ENCODE measurements around the gene CLPTM1. TPM values are rescaled to one million over a fixed set of nuclear protein-coding genes. Genes with fewer than 3 reads are reported as not detected.

Gene CLPTM1
- total and polyA plus RNA-seq, 2 donors (not counting 1 experiment from before 2014, with no cell fraction given), result 121 to 129 TPM

- Histone ChIP-seq H2AFZ (ENCODE audit: insufficient read depth, low read depth, low read length, poor library complexity, severe bottlenecking) (no peak overlapping the region), H3K4me3 (ENCODE audit: control extremely low read depth in 1 of 5, extremely low read depth in 1 of 5, insufficient read depth in 1 of 5, low read depth in 2 of 5, low read length in 4 of 5) (no peak overlapping the region), H3K36me3 (replicated peaks in 1 of 2; ENCODE audit: control extremely low read depth in 1 of 2, control insufficient read depth in 1 of 2, extremely low read depth in 1 of 2, insufficient read depth in 2 of 2, low read length in 1 of 2) (peaks cover 1 to 49% of the 10 kb centered on the region in 2 experiments), H3K27me3 (replicated peaks in 1 of 4; ENCODE audit: control extremely low read depth in 1 of 4, control insufficient read depth in 3 of 4, insufficient read depth in 4 of 4, low read length in 3 of 4) (no peaks in the 10 kb centered on the region), H3K27ac (ENCODE audit: low read length in 2 of 2) (no peak overlapping the region), H3K4me2 (replicated peaks; ENCODE audit: low read depth, low read length, poor library complexity, severe bottlenecking) (no peak overlapping the region), H3K79me2 (ENCODE audit: control insufficient read depth, insufficient read depth, low read length) (peaks cover 40% of the 10 kb centered on the region), H4K20me1 (ENCODE audit: control insufficient read depth, insufficient read depth, low read length, poor library complexity, severe bottlenecking) (peaks cover 38% of the 10 kb centered on the region), H3K9ac (ENCODE audit: low read length) (no peak overlapping the region), H3K9me3 (ENCODE audit: control extremely low read depth in 1 of 3, control insufficient read depth in 2 of 3, insufficient read depth in 1 of 3, low read length in 2 of 3) (no peaks in the 10 kb centered on the region), H3K4me1 (ENCODE audit: control insufficient read depth in 2 of 2, insufficient read depth in 2 of 2, low read length in 2 of 2) (peaks cover 4 to 8% of the 10 kb centered on the region in 2 donors)
- DNase-seq (no peak), ATAC-seq (ENCODE audit: low read depth) (no peak)
- no peaks in the 10 kb centered on the region for H3K9me3 Mint-ChIP-seq (ENCODE audit: insufficient read depth)
- intact Hi-C loops (cut with micrococcal nuclease), result no loop called here
- H3K4me3 Mint-ChIP-seq, result no peak overlapping the region
- WGBS (ENCODE audit: insufficient coverage), result 80% methylated on average over 4 of the region's 9 CpGs
- peaks cover 20% of the 10 kb centered on the region for H3K4me1 Mint-ChIP-seq
- TF ChIP-seq EZH2 (IDR thresholded peaks at IDR 0.05; ENCODE audit: borderline replicate concordance, insufficient read depth, low read depth, low read length, poor library complexity, severe bottlenecking), result no peak
- TF ChIP-seq, protein P1, sequence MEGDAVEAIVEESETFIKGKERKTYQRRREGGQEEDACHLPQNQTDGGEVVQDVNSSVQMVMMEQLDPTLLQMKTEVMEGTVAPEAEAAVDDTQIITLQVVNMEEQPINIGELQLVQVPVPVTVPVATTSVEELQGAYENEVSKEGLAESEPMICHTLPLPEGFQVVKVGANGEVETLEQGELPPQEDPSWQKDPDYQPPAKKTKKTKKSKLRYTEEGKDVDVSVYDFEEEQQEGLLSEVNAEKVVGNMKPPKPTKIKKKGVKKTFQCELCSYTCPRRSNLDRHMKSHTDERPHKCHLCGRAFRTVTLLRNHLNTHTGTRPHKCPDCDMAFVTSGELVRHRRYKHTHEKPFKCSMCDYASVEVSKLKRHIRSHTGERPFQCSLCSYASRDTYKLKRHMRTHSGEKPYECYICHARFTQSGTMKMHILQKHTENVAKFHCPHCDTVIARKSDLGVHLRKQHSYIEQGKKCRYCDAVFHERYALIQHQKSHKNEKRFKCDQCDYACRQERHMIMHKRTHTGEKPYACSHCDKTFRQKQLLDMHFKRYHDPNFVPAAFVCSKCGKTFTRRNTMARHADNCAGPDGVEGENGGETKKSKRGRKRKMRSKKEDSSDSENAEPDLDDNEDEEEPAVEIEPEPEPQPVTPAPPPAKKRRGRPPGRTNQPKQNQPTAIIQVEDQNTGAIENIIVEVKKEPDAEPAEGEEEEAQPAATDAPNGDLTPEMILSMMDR (IDR thresholded peaks at IDR 0.05), result no peak
- H3K27me3 Mint-ChIP-seq, result no peaks in the 10 kb centered on the region
- POLR2A ChIA-PET, result interaction anchor here (0.6 kb wide), 1 partner anchor 38 kb away, joined by 5 read pairs; no protein-coding TSS in a partner anchor
- H3K27ac Mint-ChIP-seq, result peak overlapping the region; percentile 70
- CTCF ChIA-PET, result interaction anchor here (0.9 kb wide), 1 partner anchor 50 kb away, joined by 4 read pairs; no protein-coding TSS in a partner anchor
Observed at GRCh38 chr19:45009625-45010255, 54.6 kb downstream of the CLPTM1 start.

GRCh38 chr19:45010306-45010705 is 55.1 kb downstream of the CLPTM1 start:
- Histone ChIP-seq H3K4me2 (replicated peaks; ENCODE audit: low read depth, low read length, poor library complexity, severe bottlenecking) (no peak overlapping the region), H3K4me1 (ENCODE audit: control insufficient read depth in 2 of 2, insufficient read depth in 2 of 2, low read length in 2 of 2) (peaks cover 4 to 10% of the 10 kb centered on the region in 2 donors), H3K79me2 (ENCODE audit: control insufficient read depth, insufficient read depth, low read length) (peaks cover 38% of the 10 kb centered on the region), H2AFZ (ENCODE audit: insufficient read depth, low read depth, low read length, poor library complexity, severe bottlenecking) (no peak overlapping the region), H3K4me3 (ENCODE audit: control extremely low read depth in 1 of 5, extremely low read depth in 1 of 5, insufficient read depth in 1 of 5, low read depth in 2 of 5, low read length in 4 of 5) (no peak overlapping the region), H3K9me3 (ENCODE audit: control extremely low read depth in 1 of 3, control insufficient read depth in 2 of 3, insufficient read depth in 1 of 3, low read length in 2 of 3) (no peaks in the 10 kb centered on the region), H3K36me3 (replicated peaks in 1 of 2; ENCODE audit: control extremely low read depth in 1 of 2, control insufficient read depth in 1 of 2, extremely low read depth in 1 of 2, insufficient read depth in 2 of 2, low read length in 1 of 2) (peaks cover 1 to 51% of the 10 kb centered on the region in 2 experiments), H3K27ac (ENCODE audit: low read length in 2 of 2) (no peak overlapping the region), H3K27me3 (replicated peaks in 1 of 4; ENCODE audit: control extremely low read depth in 1 of 4, control insufficient read depth in 3 of 4, insufficient read depth in 4 of 4, low read length in 3 of 4) (no peaks in the 10 kb centered on the region), H3K9ac (ENCODE audit: low read length) (no peak overlapping the region), H4K20me1 (ENCODE audit: control insufficient read depth, insufficient read depth, low read length, poor library complexity, severe bottlenecking) (peaks cover 35% of the 10 kb centered on the region)
- ATAC-seq (ENCODE audit: low read depth) (no peak), DNase-seq (no peak)
- H3K27me3 Mint-ChIP-seq, result no peaks in the 10 kb centered on the region
- POLR2A ChIA-PET, result interaction anchor here (0.6 kb wide), 1 partner anchor 39 kb away, joined by 5 read pairs; no protein-coding TSS in a partner anchor
- H3K9me3 Mint-ChIP-seq (ENCODE audit: insufficient read depth), result no peaks in the 10 kb centered on the region
- WGBS (ENCODE audit: insufficient coverage), result 40% methylated on average over 3 of the region's 6 CpGs
- peak overlapping the region; percentile 70 for H3K27ac Mint-ChIP-seq
- CTCF ChIA-PET, result interaction anchor here (0.9 kb wide), 1 partner anchor 49 kb away, joined by 4 read pairs; no protein-coding TSS in a partner anchor
- H3K4me3 Mint-ChIP-seq, result no peak overlapping the region
- intact Hi-C loops (cut with micrococcal nuclease), result no loop called here
- TF ChIP-seq, protein P1 (IDR thresholded peaks at IDR 0.05), result no peak
- H3K4me1 Mint-ChIP-seq, result peaks cover 18% of the 10 kb centered on the region
